HEK293 (cell line): ENCODE measurements around the gene ERBIN.

Source experiments
- KLF10 ChIP-seq: fragments of 450-650 bp; IDR thresholded peaks from 2 replicates; pipeline ENCODE4 v1.5.1; 2018; ENCODE audit warnings: missing biosample characterization, mild to moderate bottlenecking, missing genetic modification characterization
- KLF16 ChIP-seq: fragments of 450-650 bp; formaldehyde crosslinking; IDR thresholded peaks from 2 replicates; pipeline ENCODE4 v1.5.1; 2017; ENCODE audit warnings: missing biosample characterization, missing genetic modification characterization
- TCF7L2 ChIP-seq: IDR thresholded peaks from 2 replicates; pipeline ENCODE4 v1.6.1; 2011; ENCODE audit warnings: low read depth, mild to moderate bottlenecking, inconsistent platforms, low read length, moderate library complexity, borderline replicate concordance
- YY1 ChIP-seq: fragments of 450-650 bp; formaldehyde crosslinking; IDR thresholded peaks from 2 replicates; pipeline ENCODE4 v1.5.1; 2018; ENCODE audit warnings: missing biosample characterization, missing genetic modification characterization
- YY2 ChIP-seq: fragments of 450-650 bp; formaldehyde crosslinking; IDR thresholded peaks from 2 replicates; pipeline ENCODE4 v1.5.1; 2016; ENCODE audit warnings: missing biosample characterization, missing genetic modification characterization
- ZBTB7A ChIP-seq: fragments of 450-650 bp; formaldehyde crosslinking; IDR thresholded peaks from 2 replicates; pipeline ENCODE4 v1.5.1; 2016; ENCODE audit warnings: low read depth, missing biosample characterization, missing genetic modification characterization
- ZNF146 ChIP-seq: fragments of 450-650 bp; formaldehyde crosslinking; IDR thresholded peaks from 2 replicates; pipeline ENCODE4 v1.5.1; 2016; ENCODE audit warnings: missing biosample characterization, missing genetic modification characterization
- ZNF311 ChIP-seq: fragments of 450-650 bp; formaldehyde crosslinking; IDR thresholded peaks from 2 replicates; pipeline ENCODE4 v1.5.1; 2017; ENCODE audit warnings: missing biosample characterization, missing genetic modification characterization, borderline replicate concordance
- ZNF629 ChIP-seq: fragments of 450-650 bp; formaldehyde crosslinking; IDR thresholded peaks from 2 replicates; pipeline ENCODE4 v1.5.1; 2017; ENCODE audit warnings: missing biosample characterization, missing genetic modification characterization

DNA sequence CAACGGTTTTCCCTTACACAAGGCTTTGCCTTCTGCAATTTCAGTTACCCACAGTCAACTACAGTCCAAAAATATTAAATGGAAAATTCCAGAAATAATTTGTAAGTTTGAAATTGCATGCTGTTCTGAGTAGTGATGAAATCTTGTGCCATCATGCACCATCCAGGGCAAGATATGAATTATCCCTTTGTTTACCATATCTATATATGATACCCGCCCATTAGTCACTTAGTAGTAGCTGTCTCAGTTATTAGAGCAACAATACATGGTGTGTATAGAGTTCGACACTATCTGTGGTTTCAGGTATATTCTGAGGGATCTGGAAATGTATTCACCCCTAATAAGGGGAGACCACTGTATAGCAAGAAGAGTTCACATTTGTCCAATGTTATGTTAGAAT is 29.4 kb downstream of the ERBIN start:
- no peak for TF ChIP-seq YY2 (tag by site-specific recombination)
- no peak for TF ChIP-seq ZNF146
- TF ChIP-seq ZNF311, result no peak
- no peak for TF ChIP-seq YY1 (tag by site-specific recombination)
- no peak for TF ChIP-seq ZBTB7A
- TF ChIP-seq ZNF629 (tag by site-specific recombination), result no peak
- TF ChIP-seq KLF10 (tag by site-specific recombination), result no peak
- no peak for TF ChIP-seq TCF7L2
- TF ChIP-seq KLF16, result no peak
